HPDE6-E6E7 (cell line): ENCODE data around the gene CXXC5.

Experiments used
- DNase-seq: peaks from one replicate; pipeline ENCODE4 v3.0.0; 2011; ENCODE audit warnings: missing footprints; ENCODE audit errors: extremely low spot score

The CXXC5 gene

DNA sequence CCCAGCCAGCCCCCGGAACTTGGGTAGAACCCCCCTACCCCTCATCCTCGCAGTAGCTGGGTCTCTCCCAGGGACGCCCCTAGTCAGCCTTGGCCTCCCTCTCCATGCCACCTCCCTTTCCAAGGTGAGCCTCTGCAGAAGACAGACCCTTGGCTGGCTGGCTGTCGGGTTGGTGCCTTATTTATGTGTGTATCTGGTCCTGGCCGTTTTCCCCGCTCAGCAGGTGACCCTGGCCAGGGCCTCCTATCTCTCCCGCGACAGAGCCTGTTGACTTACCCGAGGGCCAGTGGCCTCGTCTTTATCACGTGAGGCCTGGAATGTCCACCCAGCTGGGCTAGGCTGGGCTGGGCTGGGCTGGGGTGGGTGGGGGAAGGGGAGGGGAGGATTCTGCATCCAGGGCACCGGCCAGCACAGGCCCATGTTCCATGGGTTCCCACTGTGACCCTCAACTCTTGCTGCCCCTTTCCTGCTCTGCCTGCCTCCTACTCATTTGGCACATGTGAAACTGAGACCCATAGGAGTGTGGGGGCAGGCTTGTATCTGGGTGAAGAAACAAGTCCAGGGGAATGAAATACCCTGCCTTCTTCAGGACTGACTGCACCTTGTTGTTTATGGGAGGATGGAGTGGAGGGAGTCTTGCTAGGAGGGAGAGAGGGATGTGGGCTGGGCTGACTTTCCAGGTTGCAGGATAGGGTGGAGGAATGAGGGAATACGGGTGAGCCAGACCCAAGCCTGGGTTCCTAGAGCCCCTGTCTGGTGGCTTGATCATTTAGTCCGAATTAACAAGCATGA is 3.1 kb downstream of the CXXC5 start:
- DNase-seq, result no peak

DNA sequence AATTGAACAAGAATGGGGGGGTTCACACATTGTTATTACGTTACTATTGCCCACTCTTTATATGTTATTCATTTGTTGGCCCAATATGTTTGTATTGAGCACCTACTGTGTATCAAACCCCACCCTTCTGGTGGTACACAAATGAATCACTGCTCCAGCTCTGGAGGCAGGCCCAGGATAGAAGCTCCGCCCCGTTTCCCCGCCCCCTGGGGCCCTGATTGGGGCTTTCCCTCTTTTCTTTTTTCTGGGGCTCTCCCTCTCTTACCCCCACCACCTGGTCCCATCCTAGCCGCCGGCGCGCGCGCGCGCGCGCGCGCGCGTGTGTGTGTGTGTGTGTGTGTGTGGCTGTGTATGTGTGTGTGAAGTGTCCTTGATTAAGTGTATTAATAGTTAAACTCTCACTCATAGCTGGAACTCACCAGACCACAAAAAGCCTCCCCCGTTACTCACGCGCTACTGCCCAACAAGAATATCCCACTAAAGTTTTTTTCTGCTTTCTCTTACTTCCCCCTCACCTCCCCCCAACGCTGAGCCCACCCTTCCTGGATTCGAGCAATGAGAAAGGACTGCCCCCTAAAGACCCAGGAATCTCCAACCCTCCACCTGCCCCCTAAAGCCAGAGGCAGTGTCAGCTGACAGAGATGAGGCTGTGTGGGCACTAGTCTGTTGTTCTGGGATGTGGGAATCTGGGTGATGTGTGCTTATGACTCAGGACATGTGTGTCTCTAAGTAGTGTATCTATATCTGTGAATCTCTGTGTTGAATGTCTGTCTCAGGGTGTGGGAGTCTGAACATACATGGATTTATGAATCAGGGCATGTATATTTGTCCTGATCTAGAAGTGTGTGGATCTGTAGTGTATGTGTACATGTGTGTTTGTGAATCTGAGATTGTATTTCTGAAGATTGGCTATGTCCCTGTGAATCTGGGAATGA is 4.0 kb downstream of the CXXC5 start:
- peak; percentile 76 for DNase-seq

DNA sequence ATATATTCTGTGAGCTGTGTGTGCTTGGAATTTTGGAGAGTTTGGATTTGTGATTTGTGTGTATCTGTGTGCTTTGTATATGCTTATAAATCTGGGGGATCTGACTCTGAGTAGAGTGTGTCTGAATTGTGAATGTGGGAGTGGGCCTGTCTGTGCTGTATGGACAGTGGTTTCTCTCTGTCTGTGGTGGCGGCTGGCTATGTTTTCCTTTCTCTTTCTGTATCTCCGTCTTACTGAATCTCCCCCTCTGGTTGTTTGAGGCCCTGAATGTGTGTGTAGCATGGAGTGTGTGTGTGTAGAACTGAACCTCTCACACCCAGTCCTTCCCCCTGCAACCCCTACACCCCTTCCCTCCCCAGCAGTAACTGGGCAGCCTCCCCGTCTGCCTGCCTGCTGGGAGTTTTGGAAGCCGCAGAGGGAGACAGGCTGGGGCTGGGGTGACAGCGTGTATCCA is 4.7 kb downstream of the CXXC5 start:
- DNase-seq, result no peak

DNA sequence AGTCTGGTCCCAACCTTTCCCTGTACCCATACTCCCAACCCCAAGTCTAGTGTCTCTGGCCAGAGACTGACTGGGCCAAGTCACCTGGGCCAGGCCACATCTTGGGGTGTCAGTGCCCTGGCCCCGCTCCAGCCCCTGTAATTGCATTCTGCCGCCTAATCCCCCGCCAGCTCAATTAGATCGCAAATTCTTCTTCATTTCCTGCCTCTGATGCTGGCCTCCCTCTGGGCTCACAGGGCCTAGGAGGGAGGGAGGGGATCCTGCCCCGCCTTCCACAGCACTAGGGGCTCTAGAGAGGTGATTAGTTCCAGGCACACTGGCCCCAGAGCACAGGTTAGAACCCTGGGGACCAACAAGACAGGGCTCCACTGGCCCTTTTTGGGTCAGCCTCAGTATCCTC is 5.5 kb downstream of the CXXC5 start:
- DNase-seq, result no peak

DNA sequence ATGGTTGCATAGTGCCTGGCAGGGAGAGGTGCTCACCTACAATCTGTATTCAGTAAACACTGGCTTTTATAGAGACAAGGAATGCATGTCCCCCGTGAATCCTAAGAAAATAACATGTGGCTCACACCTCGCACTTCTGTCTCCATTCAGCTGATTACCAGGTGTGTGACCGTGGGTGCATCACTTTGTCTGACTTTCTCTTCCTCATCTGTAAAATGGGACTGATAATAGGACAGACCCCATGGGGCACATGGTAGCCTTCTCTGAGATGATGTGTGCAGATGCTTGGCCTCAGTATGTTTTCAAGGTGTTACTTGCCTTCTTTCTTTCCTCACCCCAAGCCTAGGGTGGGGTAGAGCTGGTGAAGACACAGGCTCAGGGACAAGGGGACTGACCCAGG is 6.3 kb downstream of the CXXC5 start:
- no peak for DNase-seq

DNA sequence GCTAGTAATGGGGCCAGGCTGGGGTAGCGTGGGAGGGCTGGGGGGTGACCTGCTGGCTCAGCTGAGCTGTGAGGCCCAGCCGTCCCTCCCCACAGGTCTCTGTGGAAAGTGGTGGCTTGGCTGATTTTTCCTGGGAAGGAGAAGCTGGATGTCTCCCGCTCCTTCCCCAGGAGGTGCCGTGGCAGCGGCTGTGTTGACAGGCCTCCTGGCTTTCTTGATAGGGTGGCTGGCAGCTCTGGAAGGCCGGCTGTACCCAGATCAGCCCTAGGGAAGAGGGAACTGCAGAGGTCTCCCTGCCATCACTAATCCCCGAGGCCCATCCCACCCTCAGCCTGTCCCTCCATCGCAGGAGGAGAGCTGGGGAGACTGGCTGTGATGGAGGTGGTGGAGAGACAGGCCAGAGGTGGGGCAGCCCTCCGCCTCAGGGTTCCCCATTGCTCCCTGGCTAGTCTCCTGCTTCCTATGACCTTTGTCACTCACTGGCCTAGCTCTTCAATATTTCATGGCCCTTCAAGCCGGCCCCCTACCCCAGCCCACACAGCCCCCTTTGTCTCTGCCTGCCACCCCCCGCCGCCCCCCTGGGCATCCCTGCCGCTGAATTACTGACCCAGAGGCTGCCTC is 6.8 kb downstream of the CXXC5 start:
- DNase-seq, result no peak

DNA sequence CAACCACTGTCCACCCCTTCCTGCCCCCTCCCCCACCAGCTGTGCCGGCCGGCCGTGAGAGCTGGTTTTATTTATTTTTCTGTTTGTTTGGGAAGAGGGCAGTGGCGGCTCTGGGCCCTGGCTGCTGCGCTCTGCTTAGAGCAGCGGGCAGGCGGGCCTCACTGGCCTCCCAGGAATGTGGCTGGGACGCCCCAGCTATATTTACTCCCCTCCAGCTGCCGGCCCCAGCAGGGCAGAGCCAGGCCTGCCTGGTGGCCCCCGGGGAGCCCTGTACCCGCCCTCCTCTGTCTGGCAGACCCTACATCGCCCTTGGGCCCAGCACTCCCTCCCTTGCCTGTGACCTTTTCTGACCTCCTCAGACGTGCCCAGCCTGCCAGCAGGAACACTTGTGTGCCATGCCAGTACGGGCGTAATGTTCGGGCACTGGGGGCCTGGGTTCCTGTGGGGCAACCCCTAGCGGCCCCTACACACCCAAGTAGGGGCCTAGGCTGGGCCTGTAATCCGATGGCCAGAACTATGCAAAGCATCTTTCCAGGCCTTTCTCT is 7.7 kb downstream of the CXXC5 start:
- no peak for DNase-seq

DNA sequence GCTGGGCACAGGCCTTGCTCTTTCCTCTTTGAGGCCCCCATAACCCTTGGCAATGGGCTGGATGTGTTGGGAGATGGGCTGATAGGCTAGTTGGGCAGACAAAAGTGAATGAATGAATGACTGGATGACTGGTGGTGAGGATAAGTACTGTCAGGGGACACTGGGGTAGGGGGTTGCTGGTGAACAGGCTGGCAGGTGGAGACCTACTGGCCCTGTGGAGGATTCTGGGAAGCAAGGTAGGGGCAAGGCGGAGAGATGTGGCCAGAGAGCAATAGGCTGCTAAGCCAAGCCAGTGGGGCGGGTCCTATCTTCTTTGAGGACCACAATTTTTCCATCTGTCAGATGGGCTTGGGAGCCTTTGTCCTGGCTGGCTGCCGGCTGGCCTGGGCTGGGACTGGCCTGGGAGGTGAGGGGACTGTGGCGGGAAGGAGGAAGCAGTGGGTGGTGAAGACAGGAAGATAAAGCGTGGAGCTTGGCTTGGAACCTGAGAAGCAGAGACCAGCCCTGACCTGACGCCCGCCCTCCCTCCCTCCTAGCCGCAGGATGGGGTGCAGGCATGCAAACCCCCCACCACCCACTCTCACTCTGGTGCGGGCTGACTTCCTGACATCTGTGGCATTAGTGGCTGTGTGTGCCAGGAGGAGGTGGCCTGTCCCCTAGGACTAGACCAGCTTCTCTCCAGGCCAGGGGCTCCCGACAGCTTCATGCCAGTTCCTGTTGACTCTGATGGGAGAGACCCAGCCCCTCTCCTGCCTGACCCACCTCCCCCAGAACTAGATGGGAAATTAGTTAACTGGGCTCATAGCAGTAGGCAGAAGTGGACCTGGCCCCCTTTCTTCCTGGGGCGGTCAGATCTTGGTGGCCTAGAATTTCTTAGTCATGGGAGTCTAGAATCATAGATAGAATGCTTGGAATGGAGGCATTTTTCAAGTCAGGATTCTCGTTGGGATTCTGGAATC is 9.5 kb downstream of the CXXC5 start:
- DNase-seq, result no peak

DNA sequence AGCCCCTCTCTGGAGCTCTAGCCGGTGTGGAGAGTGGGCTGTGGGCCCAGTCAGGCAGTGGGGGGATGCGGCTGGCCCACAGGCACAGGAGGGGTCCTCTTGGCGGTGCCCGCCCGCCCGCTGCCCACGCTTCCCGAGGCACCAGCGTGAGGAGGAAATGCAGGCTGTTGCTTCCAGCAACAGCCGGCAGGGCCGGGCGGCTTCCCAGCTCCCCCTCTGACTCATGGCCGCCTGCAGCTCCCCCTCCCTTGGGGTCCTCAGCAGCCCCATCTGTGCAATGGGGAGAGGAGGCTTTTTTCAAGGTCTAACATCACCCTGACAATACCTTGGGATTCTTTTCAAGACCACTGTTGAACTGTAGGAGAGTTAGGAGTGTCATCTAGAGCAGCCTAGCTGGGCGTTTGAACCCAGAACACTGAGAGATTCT is 10.4 kb downstream of the CXXC5 start:
- DNase-seq, result no peak

DNA sequence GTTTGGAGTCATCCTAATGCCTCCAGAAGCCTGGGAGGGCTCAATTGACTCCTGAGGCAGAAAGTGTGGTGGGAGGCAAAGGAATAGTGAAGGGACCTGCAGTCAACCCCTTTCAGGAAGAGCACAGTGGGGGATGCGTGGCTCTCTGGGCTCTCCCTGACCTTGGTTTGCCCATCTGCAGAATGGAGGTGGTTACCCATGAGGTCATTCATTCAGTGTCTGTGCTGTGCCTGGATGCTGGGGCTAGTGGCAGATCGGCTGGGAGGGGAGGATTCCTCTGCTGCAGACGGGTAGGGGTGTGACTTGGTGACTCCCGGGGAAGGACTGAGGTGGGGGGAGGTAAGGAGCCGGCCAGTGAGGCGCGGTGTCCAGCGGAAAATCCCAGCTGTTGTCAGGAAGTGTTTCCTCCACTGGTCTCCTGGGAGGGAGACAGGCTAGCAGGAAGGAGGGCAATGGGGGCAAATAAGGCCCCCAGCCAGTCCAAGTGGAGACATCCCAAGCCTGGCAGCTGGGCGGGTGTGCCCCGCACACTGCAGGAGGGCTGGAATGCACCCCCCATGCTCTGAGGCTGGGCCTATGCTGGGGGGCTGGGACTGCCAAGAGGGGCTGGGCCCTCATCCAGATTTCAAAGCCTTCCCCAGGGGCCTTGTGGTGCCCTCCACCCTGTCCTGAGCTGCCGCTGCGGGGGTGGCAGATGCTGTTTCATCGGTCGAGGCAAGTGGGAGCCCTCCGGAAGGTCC is 10.9 kb downstream of the CXXC5 start:
- no peak for DNase-seq

DNA sequence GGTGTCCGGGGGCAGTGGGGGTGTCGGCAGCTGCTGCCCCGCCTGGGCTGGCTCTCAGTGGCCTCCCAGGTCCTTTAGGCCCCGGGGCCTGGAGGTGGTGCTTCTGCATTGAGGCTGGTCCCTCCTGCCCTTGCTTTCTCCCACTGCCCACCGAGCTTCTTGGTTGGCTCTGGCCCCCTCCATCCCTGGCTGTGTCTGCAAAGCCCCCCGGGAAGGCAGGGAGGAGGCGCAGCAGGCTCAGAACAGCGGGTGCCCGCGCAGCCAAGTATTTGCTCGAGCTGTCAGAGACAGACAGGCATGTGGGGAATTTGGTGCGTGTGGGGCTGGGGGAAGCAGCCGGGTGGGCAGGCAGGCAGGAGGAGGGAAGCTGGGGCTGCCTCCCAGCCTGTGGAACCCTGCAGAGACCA is 11.5 kb downstream of the CXXC5 start:
- no peak for DNase-seq

DNA sequence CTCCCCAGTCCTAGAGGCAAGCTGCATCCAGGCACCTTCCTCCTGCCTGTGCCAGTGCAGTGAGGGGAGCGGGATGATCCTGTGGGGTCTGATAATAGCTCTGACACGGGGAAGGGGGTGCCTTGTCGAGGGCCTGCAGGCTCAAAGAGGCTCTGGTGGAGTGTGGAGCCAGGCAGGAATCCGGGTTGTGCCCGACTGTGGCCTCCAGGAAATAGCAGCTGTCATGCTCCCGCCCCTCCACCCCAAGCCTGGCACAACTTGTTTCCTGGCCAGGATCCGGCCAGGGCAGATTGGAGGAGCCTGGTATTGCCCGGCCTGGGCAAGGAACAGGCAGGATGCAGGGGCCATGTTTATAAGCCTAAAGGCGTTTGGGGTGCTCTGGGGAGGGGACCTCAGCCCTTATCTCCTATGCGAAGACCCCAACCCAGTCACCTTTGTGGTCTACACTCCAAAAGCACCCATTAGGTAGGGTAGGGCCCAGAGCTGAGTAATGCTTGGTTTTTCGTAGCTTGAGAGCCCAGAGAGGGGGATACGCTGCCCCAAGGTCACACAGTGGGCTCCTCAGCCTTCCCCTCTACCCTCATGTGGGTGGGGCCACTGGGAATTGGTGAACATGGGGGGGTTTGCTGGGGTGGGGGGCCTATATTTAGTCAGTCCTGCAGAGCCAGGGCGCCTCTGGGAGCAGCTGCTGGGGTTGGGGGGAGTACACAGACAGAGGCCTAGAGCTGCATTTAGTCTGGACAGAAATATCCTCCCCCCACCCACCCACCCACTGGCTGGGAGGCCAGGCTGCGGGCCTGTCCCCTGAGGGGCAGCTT is 12.2 kb downstream of the CXXC5 start:
- DNase-seq, result peak; percentile 73

DNA sequence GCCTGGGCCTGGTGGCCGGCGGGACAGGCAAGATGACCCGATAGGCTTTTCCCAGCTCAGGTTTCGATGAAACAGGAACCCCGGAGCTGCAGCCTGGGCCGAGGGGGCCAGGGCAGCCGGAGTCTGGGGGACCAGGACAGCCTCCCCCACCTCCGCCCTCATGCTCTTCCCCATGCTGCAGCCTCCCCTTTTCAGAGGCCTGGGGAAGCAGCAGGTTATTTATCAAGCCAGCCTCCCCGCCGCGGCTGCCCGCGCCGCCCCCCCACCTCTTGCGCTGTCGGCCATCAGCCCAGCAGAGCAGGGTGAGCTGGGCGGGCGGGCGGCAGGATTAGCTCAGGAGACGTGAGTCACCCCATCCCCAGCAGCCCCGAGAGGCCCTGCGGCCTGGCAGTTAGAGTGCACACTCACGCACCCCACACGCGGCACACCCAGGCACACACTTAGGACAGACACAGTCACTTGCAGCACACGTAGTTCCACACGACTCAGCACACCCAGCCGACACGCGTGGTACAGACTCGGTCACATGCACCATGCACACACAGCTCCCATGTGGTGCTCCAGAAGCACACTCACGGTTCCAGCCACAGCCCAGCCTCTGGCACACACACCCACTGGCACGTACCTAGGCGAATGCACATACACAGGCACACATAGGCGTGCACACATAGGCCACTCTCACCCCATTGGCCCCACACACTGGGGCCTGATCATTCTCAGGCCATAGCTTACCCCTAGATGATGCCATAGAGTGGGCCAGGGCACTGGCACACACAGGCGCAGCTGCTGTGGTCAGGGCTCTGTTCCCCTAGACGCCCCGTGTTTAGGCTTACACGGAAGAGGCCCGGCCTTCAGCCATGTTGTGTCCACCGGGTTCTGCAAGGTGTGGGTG is 13.0 kb downstream of the CXXC5 start:
- DNase-seq, result peak; percentile 97

DNA sequence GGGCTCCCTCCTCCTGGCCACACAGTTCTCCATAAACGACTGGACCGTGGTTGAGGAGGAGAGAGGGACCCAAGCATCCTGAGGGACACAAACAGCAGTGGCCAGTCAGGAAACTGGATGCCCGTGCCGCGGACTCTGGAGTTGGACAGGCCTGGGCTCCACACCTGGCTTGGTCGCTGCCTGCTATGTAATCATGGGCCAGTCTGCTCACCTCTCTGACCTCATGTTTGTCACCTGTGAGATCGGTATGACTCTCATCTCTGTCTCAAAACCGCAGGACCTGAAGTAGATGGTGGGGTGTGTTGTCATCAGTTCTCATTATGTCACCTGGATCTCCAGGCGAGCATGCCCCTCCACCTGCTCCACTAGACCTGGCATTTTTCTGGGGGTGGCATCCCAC is 14.5 kb downstream of the CXXC5 start:
- DNase-seq, result no peak

DNA sequence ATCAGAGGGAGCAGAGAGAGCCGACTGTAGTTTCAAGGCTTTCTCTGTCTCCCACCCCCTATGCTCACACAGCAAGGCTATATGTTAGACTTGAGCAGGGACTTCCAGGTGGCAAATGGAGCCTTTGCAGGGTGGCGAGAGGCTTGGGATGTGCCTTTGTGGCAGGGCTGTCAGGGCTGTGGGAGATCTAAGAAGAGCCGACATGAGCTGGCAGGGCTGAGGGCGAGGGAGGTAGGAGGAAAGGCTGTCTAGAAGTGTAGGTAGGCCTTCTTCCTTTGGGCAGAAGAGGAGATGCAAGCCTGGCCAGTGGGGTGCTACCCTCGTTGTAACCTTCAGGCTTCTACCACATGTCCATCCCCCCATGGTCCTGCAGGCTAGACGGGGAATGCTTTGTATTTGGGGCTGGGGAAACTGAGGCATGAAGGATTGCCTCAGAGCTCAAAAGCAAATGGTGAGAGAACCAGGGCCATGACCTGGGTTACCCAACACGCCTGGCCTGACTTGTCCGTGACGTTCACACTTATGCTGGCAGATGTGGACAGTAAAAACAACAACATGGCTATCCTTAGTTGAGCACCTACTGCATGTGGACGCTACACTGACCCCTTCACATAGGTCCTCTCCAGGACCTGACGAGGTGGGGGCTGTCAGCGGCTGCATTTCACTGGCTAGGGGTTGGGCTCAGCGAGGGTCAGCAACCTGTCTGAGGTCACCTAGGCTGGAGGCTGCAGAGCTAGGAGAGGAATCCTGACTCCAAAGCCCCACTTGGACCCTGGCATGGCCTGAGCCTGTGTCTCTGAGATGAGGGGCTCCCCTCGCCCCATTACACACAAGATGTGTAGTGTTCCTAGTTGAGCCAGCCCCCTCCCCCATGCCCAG is 15.3 kb downstream of the CXXC5 start:
- no peak for DNase-seq

DNA sequence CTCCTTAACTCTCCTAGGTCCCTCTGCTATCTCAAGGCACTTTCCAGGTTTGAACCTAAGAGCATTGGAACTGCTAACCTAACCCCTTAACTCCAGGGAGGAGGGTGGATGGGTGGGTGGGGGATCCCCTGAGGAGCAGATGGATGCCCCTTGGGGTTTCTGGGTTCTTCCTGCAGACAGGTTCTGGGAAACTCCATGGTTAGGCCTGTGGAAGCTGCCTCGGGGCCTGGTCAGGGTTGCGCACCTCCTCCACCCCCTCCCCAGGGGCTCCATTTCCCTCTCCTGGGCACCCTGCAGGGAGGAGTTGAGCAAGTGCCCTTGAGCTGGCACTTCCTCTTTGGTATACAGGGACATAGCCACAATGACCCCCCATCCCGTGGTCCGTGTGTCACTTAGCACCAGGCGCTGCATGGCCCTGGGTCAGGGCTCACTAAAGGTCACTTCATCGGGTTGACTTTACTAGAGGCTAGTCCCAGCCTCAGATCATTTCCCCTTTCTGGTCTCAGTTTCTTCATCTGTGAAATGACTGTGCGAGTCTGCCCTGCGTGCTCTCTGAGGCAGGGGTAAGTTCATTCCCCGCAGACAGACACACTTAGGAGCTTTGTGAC is 16.0 kb downstream of the CXXC5 start:
- DNase-seq, result no peak
